GM11168 (cell line): Measurements from ENCODE around the gene TMTC2.

Experiments used
- in situ Hi-C: fragments of 300-500 bp; cut with MboI; formaldehyde crosslinking; loops from one replicate; pipeline ENCODE4 v1.12.0; 2022; ENCODE audit warnings: low sequenced_read_pairs; ENCODE audit not compliant: unreplicated experiment

TMTC2 gene

DNA sequence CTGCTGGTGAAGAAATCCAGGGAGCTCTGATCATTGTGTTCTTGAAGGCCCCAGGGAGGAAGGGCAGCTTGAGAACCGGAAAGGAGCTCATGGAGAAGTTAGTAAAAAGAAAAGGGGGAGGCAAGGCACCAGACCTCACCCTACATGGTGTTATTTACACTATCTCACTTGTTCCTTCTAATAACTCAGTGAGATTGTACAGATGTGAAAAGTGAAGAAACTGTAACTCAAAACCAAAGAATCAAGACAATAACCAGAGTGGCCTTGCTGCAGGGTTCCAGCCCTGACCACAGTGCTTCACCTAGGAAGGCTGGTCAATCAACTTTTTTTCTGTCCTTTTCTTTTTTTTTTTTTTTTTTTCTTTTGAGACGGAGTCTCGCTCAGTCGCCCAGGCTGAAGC, 353.6 kb downstream of the TMTC2 start:
- in situ Hi-C loops = no loop called here

DNA sequence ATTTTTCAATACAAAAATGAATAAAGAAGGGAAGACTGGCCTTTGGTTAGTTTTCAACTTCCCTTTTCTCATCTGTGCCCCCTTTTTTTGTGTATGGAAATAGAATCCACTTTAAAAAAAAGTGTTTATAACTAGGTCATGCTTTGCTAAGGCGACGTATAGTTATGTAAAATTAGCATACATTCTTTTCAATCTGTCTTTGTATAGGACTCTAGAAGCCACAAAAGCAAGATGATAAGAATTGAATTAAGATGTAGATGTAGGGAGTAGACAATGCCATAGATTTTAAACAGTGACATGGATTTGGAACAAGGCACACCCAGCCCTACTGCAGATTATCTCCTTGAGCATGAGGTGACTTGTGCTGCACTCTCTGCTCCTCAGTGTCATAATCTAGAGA, 354.3 kb downstream of the TMTC2 start:
- in situ Hi-C loops = no loop called here

DNA sequence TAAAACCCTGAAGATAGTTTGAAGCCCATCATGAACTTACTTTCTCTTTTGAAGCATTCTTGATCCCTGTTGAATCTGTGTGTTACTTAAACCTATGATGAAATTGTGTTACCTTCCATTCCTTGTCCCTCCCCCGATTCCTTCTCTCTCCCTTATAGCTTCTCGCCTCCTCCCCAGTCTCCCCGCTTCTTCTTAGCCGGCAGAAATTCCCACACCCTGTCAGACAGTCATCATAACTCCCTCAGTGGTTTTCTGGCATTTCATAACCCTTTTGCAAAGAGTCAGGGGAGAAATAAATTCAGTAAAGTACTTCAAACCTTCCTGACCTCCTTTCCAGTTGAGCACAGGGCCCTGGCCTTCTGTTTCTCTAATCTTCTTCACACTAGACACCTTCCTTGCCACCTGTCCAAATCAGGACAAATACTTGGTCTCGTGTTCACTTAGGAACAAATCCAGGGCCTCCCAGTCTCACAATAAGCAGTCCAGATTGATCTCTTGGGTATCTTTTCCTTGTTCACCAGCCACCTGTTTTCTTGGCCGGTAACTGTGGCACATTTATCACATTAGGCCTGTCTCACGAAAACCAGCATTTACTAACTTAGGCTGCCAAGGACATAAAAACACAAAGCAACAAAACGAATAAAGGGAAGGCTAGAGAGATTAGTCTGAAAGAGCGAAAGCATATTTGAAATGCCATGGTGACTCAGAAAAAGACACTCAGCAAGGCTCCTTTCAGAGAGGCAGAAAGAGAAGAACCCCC, 355.9 kb downstream of the TMTC2 start:
- in situ Hi-C loops = no loop called here

DNA sequence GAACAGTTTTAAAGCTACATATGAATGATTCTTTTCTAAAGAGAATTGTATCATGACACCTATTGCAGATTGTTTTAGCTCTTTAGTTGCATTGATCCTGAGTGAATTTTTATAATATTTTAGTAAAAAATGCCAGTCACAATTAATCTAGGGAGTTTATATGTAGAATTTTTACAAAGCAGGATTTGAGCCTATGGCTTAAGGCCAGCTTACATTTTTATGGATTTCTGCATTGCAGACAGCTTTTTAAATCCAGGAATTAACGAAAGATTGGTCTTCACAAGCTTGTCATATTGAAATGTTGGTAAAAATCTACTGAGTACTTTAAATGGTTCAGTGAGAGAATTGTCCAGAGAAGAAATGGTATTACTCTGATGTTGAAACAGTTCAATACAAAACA, 358.0 kb downstream of the TMTC2 start:
- in situ Hi-C loops = no loop called here

DNA sequence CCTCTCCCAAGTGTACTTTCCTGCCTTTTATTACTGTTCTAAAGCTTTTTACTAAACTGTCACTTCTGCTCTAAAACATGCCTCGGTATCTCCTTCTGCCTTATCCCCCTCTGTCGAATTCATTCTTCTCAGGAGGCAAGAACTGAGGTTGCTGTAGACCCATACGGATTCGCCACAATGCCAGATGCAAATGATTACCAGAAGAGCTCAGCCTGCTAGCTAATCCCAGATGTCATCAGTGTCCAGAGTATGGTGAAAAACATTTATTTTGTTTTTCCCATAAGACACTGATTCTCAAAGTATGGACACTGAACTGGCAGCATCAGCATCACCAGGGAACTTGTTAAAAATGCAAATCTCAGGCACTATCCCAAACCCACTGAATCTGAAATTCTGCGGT, 359.3 kb downstream of the TMTC2 start:
- in situ Hi-C loops = no loop called here

DNA sequence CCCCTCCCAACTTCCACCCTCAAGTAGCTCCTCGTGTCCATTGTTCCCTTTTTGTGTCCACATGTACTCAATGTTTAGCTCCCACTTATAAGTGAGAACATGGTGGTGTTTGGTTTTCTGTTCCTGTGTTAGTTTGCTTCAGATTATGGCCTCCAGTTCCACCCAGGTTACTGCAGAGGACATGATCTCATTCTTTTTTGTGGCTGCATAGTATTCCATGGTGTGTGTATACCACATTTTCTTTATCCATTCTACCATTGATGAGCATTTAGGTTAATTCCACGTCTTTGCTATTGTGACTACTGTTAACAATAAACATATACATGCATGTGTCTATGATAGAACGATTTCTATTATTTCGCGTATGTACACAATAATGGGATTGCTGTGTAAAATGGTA, 362.6 kb downstream of the TMTC2 start:
- in situ Hi-C loops = no loop called here

DNA sequence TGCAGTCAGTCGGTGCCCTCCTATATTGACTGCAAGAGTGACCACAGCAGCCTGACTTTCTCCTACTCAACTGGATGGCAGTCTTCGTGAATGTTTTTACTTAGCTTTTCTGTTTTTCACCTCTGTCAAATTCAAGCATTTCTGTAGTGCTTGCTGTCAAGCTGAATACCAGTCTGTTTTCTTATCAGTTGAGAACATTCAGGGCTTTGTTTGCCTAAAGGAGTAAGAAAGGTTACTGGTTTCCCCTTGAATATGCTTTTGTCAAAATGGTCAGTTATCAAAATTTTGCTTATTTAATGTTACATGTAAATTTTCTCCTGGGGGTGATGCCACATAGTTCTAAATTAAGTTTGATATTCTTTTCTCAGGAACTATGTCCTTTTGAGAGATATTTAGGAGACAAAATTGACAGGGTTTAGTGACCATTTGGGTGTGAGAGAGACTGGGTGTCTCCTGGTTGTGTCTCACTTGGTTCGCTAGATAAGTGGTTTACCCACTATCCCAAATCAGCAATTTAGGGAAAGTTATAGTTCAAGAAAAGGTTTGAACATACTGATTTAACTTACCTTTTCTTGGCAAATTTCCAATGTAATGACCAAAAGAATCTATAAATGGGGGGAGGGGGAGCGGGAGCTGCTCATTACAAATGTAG, 366.3 kb downstream of the TMTC2 start:
- in situ Hi-C loops = no loop called here

DNA sequence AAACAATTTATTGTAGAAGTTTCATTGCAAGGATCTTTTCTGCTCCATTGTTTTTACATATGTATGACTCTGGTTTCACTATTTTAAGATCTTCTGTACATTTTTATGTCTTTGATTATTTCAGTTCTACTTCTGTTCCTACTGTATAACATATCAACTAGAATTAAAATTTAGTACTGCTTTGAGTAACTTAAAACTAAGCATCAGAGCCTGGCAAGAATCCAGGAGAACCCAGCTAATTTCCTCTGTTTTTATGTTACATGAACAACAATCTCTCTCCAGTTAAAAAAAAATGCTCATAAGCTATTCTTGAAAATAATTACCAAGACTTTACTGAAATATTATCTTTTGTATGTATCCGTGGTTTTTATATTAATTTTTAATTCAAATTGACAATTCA, 370.7 kb downstream of the TMTC2 start:
- in situ Hi-C loops = no loop called here

DNA sequence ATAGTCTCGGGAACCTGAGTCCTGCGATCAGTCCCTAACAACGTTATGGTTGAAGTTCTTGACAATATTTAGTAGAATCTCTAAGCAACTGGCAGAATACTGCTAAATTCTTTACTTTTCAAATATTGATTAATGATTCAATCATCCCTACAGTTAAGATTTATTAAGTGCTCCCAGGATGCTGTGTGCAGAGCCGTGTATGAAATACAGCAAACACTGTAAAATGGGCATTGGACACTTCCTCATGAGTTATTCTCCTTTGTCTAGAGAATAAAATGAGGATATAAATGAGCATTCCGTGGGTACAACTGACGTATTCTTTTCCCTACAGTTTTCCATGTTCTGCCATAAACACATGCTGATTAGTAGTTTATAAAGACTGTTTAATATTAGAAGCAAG, 372.4 kb downstream of the TMTC2 start:
- in situ Hi-C loops = no loop called here

DNA sequence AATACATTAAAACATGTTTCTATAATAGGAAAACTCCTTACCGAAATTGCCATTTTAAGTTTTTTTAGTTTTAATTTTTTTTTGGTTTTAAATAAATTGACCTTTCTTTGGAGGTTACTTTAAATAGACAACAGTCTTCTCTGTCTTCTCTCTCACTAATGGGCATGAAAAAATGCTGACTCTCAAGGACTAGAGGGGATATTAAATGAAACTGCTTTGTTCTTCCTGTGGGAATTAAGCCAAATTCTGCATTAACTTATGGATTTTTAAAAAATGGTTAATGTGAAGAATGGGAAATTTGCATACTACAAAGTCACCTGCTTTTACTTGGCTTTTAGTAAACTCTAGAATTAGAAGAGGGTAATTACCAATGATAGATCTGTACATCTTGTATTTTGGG, 378.9 kb downstream of the TMTC2 start:
- in situ Hi-C loops = no loop called here

DNA sequence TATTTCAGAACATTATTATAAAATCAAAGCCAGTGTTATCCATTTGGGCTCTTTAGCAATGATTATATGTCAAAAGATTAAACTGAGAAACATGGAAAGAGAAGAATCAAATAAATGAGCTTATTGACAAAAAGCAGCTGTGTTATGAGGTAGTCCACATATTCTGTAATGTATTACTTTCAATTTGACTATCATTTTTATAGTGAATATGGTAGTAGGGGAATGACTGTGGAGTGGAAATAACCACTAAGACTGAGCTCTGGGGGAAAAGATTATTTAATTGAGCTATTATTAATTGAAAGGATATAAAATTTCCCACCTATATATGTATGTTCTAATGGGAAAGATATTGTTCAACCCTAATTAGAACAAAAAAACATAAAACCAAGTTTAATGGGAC, 381.3 kb downstream of the TMTC2 start:
- in situ Hi-C loops = no loop called here

DNA sequence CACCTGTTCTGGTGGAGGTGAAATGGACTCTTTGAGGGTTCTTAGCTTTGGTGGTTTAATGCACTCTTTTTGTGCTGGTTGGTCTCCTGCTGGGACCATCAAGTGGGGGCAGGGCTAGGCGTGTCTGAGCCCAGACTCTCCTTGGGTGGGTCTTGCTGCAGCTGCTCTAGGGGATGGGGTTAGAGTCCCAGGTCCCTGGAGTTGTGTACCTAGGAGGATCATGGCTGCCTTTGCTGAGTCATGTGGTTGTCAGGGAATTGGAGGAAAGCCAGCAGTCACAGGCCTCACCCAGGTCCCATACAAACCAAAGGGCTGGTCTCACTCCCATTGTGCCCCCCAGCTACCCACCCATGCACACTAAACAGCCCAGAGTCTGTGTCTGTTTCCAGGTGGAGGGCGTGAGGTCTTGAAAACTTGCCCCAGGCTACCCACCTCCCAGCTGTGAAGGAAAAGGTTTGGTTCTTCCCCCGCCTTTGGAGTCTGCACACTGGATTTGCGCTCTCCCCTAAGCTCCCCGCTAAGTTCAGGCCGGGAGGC, 387.7 kb downstream of the TMTC2 start:
- in situ Hi-C loops = no loop called here

DNA sequence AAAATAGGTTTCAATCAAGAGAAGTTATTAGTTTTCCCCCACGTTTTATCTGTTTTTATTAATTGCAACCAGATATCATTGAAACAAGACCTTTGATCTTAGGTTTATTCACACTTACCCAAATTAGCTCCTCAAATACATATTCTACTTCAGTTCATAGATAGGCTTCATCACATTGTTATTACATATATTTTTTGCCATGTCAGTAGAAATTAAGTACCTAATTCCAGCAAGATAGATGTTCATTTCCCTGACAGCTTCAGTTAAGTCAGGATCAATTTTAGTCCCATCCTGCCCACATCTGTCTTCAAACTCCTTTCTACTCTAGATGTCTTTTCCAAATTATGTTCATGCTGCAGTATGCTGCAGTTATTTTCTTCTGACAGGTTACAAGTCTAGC, 388.8 kb downstream of the TMTC2 start:
- in situ Hi-C loops = no loop called here

DNA sequence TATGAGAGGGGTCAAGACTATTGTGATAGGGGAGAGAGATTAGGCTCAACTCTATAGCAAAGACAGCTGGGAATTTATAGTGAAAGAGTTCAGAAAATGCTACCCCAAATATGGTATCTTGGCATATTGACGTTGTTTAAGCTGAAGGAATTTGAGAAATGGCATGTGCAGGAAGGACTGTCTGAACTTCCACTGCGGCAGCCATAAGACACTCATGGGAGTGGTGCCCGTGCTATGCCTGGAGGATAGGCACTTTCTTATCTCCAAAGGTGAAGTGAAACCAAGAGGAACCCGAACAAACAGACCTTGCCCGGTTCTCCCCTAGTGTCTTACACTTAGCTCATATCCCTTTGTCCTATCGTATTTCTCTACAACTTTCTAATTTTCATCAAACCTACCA, 390.3 kb downstream of the TMTC2 start:
- in situ Hi-C loops = no loop called here

DNA sequence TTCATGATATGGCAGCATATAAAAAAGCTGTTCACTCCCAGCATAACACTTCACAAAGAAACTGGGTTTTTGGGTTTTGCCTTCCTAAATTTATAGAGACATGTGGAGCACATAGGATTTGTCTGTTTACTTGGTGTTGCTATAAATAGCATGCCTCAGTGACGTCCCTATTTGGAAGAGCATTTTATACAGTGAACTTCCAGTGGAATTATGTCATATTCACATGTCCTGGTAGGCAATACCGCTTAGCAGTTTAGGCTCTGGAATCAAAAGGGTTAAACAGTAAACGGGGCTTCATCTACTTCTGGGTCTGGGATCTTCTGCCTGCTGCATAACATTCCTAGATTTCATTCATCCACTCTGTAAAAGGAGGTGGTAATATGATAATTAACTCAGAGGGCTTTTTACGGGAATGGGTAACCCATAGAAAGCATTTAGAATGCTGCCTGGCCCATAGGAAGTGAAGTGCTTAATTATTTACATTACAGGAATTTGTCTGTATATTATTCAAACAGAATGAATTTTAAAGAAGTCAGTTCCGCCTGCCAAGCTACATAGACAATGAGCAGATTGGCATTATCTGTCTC, 396.1 kb downstream of the TMTC2 start:
- in situ Hi-C loops = no loop called here

DNA sequence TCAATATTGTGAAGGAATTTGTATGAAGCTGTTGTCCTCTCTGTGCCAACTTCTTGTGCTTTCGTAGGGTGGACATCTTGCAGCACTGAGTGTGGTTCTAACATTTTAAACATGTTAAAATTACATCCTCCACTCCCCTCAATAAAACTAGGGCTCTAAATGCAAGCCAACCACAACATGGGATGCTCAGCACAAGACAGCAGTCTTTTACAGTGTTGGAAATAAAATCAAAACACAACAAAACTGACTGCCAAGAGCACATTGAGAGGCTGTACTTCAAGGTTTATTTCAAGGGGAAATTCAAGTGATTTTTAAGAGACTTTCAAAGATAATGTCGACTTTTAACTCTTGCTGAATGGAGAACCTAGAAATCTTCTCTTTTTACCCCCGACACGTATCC, 396.9 kb downstream of the TMTC2 start:
- in situ Hi-C loops = no loop called here

DNA sequence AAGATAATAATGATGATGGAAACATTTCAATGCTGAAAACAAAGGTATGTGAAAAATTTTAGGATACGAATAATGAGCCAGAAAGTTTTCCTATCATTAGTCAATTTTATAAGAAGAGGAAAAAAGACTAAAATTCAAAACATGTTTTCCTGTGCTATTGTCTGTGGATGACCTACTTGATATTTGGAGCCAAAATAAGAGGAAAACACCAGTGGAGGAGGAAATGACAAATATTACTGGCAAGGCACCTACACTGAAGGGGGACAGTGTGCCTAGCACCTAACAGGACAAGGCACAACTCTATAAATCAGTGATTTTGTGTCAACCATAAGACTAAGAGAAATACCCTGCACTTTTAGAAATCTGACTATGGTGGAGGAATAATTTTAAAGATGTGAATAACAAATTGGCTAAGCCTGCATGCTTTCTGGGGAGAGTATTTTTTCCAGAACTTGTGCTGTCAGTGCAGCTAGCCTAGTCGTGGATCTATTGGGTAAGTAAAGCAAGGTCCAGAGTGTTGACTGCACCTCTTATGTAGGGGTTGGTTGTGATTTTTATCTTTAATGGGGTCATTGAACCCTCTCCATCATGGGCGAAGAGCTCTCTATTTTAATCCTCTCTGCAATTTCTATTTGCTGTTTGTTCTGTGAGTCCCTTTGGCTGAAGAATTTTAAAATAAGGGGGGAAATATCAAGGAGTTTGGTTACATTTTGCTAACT, 398.0 kb downstream of the TMTC2 start:
- in situ Hi-C loops = no loop called here

DNA sequence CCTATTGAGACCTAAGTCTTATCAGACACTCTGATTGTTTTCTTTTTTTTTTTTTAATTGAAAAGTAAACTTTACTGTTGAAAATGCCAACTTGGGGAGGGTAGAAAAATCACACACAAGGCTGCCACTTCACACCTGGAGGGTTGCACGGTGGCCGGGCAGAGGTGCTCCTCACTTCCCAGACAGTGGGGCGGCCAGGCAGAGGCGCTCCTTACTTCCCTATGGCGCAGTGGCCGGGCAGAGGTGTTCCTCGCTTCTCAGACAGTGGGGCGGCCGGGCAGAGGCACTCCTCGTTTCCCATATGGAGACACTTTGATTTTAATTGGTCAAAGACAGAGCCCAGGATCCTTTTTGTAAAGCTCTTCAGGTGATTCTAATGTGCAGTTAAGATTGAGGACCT, 399.3 kb downstream of the TMTC2 start:
- in situ Hi-C loops = no loop called here

DNA sequence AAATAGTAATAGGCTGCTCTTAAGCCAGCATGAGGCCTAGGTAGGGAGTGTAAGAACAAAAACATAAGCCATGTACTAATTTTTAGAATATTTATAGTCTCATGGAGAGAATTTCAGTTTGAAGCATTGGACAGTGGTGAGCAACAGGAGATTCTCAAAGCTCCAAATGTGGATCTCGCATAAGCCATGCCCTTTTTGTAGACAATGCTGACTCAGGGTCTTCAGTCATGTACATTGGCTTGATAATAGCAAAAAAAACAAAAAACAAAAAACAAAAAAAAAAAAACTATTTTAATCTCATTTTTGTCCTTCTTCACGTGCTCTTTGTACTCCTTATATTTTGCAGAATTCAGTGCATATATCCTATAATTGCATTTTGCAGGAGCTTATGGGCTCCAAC, 402.9 kb downstream of the TMTC2 start:
- in situ Hi-C loops = no loop called here

DNA sequence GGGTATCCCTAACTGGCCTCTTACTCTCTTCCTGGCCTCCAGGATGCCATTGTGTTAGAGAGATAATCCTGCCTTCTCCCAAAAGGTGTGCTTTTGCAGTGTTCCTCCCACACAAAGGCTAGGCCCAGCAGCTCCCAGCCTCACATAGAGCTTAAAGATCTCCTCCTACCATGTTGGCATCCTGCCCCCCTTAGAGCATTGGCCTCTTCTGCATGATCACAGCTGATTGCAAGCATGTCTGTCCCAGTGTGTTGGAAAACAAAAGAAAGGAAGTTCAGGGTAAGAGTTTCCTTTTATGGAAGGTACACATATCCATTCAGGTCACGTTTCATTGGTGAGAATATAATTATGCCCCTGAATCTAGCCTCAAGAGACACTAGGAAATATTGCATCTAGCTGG, 405.4 kb downstream of the TMTC2 start:
- in situ Hi-C loops = no loop called here

DNA sequence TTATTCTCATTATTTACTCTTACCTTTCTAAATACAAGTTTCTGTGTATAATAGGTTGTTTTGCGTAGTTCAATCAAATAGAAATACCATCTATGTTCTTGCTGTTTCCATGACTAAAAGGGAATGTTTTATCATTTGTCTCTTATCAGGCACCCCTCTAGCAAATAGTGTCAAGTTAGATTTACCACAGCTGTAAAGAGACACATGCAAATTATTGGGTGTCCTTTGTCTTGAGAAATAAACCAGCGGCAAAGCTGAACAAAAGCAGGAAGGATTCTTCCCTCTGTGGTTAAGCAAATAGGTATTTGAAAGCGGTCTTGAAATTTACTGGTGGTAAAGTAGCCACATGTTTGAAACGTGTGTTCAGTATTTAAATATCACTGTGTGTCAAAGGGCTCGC, 405.9 kb downstream of the TMTC2 start:
- in situ Hi-C loops = no loop called here
